Omental fat pad (tissue), 4 donors: ENCODE measurements around the gene UBR4. TPM values are rescaled to one million over a fixed set of nuclear protein-coding genes. Genes with fewer than 3 reads are reported as not detected.
A peak's percentile ranks its signal among the peaks of the same experiment; 100 is the strongest.
"Not testable (repeated sequence)": the region's sequence is repeated elsewhere in the genome, so short reads cannot be mapped to it uniquely, and the experiment has no call there.

Experiments
- ATAC-seq: fragments of 150-250 bp; one replicate; pipeline ENCODE4 v1.9.1; 2016; ENCODE audit warnings: mild to moderate bottlenecking, moderate library complexity; ENCODE audit not compliant: low FRiP score
- DNase-seq: peaks from one replicate; pipeline ENCODE4 v3.0.0-alpha.2; 2019; ENCODE audit warnings: low spot score
- total RNA-seq, 4 donors: library from RNA; depleted of rRNA; stranded (reverse); fragments of >200 nt; gene quantifications; one replicate each; pipeline ENCODE4 v1.1.0, GENCODE V29; 2016
- TF ChIP-seq, protein P1 (sequence below), 3 donors: fragments of 450-650 bp; IDR thresholded peaks; one replicate each; pipeline ENCODE4 v1.5.1; 2016 to 2017; ENCODE audit warnings: antibody characterized with exemption in 3 of 3, mild to moderate bottlenecking in 3 of 3, moderate library complexity in 2 of 3

UBR4 gene
- total RNA-seq: 100 to 1,000 TPM; 125 to 164 (median 133) TPM

DNA sequence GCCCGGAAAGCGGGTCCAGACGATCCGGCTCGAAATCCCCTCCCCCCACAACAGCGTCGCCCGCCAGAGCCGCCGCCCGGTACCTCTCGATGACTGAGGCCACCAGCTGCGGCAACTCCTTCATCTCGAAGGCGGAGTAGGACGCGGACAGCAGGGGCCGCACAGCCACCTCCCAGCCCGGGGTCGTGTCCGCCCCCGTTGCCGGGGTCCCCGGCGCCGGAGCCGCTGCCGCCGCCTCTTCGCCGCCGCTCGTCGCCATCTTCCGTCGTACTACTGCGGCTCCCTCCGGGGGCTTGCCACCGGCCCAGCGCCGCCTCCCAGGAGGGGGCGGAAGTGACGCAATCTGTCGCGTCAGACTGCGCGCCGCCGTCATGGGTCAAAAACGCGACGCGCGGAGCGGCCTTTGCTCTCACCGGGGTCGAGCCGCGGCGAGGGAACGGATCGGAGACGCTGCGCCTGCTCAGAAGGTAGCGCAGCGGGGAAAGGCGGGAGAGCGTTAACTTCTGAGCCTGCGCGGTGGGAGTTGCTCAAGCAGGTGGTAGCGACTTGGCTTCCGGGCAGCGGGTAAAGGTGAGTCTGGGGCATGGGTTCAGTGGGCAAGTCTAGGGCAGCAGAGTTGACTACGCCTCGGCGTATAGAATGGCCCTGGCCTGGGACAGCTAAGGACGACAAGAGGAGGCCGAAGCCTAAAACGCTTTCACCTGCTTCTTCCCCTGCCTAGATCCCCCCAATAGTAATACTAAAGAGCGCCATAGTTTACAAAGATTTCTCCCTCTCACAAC lies at the start of gene UBR4:
UBR4 (minus strand) TSS at position 277 of the 782 bp plus-strand sequence; CDS start at position 259, 18 bp downstream.
- peak; percentile 97 for ATAC-seq
- TF ChIP-seq, protein P1, sequence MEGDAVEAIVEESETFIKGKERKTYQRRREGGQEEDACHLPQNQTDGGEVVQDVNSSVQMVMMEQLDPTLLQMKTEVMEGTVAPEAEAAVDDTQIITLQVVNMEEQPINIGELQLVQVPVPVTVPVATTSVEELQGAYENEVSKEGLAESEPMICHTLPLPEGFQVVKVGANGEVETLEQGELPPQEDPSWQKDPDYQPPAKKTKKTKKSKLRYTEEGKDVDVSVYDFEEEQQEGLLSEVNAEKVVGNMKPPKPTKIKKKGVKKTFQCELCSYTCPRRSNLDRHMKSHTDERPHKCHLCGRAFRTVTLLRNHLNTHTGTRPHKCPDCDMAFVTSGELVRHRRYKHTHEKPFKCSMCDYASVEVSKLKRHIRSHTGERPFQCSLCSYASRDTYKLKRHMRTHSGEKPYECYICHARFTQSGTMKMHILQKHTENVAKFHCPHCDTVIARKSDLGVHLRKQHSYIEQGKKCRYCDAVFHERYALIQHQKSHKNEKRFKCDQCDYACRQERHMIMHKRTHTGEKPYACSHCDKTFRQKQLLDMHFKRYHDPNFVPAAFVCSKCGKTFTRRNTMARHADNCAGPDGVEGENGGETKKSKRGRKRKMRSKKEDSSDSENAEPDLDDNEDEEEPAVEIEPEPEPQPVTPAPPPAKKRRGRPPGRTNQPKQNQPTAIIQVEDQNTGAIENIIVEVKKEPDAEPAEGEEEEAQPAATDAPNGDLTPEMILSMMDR (IDR thresholded peaks at IDR 0.05): no peak
- DNase-seq: peak; percentile 92

DNA sequence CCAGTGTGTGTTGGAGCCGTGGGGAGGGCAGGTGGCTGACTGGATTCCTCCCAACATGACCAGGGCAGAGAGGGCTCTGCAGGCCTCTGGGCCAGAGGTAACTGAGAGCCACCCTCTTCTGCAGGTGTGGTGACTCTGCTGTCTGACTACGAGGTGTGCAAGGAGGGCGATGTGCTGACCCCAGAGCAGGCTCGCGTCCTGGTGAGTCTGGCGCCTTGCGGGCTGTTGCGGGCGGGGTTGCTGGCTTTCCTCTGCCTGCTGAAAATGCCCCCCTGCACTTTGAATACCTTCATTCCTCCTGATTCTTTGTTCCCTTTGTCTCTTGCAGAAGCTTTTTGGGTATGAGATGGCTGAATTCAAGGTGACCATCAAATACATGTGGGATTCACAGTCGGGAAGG lies 48.3 kb upstream of the UBR4 start:
- TF ChIP-seq, protein P1 (IDR thresholded peaks at IDR 0.05): no peak
- ATAC-seq: no peak
- no peak for DNase-seq

DNA sequence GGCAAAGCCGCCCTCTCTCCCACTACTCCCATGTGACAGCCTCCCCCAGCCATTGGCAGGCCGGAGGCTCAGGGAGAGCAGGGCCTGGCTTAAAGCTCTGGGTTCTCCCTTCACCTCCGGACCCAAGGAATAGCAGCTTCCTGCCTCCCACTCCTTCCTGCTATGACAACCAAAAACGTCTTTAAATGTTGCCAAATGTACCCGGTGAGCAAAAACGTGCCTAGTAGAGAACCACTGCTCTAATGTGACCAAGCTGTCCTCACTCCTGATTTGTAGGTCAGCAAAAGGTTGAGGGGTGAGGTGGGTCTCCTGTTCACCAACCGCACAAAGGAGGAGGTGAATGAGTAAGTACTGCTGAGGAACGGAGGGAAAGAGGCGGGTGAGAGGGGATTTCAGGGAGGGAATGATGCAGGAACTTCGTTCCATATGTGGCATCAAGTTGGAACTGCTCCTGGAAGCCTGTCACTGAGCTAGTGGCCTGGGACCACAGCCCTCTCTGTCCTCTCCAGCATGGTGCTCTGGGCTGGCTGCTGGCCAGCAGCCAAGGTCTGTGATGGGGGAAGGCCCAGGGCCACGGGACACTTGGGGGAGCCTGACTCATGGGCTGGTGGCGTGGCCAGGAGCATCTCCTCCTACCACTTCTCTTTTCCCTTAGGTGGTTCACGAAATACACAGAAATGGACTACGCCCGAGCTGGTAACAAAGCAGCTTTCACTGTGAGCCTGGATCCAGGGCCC lies 47.3 kb upstream of the UBR4 start:
- DNase-seq (no peak), ATAC-seq (no peak)
- TF ChIP-seq, protein P1 (IDR thresholded peaks at IDR 0.05): no peak

DNA sequence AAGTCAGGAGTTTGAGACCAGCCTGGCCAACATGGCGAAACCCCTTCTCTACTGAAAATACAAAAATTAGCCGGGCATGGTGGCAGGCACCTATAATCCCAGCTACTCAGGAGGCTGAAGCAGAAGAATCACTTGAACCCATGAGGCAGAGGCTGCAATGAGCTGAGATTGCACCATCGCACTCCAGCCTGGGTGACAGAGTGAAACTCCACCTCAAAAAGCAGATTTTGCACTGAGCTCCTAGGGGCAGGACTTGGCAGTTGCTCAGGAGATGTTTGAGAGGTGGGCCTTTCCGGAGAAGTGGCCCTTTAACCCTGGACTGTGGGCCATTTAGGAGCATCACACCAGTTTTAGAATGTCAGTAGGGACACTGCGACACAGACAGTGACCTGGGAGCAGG lies 46.2 kb upstream of the UBR4 start:
- ATAC-seq, DNase-seq: not testable (repeated sequence)

DNA sequence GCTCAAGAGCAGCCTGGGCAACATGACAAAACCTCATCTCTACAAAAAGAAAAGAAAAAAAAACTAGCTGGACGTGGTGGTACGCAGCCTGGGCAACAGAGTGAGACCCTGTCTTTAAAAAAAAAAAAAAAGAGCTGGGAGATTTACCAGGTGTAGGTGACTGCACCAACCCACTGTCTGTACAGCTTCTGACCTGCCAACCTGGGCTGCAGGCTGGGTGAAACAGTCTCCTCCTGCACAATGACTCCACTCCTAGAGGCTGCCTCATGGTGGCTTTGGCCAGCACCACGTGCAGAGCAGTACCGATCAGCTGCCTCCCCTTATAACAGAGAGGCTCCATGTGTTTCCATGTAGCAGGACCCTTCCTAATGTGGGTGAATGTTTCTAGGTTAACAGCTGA lies 45.2 kb upstream of the UBR4 start:
- DNase-seq: no peak
- ATAC-seq: no peak
- TF ChIP-seq, protein P1 (IDR thresholded peaks at IDR 0.05): no peak

DNA sequence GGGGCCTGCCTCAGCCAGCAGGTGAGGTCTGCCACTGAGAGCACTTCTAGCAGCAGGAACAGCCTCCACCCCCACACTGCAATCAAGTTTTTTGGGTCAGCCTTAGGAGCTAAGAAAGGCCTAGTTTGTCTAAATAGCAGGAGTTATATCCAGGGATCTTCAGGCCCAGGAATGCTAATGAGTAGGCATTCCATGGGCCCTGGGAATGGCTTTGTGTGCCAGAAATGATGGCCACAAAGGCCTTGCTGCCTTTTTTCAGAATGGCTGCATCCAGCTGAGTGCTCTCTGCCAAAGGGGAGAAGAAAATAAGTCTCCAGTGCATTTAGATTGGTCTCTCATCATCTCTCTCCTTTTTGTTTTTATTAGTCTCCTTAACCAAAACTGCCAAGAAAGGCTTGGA lies 44.4 kb upstream of the UBR4 start:
- DNase-seq: no peak
- no peak for ATAC-seq
- TF ChIP-seq, protein P1 (IDR thresholded peaks at IDR 0.05): no peak

DNA sequence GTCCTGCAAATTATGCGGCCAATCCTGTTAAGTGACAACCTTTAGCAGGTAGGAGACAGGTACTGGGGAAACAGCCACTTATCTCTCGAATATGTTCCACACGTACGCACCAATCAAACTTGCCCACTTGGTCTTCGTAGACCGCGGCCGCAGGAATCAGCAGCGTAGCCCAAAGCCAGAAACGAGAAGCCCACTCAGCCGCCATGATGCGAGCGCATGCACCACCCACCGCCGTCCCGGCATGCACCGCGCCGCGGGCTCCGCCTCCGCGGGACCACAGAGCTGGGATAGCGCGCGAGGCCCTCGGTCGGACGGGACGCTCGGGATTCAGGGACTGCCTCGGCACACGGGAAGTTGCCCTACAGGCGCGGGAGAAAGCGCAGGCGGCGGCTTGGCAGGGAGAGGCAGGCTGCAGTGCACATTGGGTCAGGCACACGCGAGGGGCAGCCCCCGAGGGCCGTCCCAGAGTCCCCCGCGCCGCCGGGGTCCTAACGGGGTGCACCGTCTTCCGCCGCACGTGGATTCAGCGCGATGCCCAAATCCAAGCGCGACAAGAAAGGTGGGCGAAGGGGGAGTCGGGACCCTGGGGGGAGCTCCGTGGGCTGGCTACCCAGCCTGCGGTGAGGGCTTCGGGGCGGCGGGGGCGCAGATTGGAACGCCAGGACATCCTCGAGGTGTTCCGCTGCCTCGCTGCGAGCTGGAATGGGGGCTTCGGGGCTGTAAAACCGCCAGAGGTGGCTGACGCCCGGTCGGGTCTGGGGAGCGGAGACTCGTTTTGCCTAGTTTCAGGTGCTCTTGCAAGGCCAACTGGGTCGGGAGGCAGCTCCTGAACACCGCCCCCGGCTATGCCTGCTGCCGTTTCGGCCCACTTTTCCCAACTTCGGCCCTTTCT lies 41.5 kb upstream of the UBR4 start, which contains the start of the genes EMC1 and MRTO4:
EMC1 (minus strand) TSS at position 220 of the 892 bp plus-strand sequence; CDS start at position 205, 15 bp downstream.
MRTO4 (plus strand) TSS at position 501 of the 892 bp plus-strand sequence; CDS start at position 532, 31 bp downstream.
- TF ChIP-seq, protein P1 (IDR thresholded peaks at IDR 0.05): no peak
- peak; percentile 93 for ATAC-seq
- DNase-seq: peak; percentile 74
